H1 (cell line): ENCODE measurements around the gene TMEM183A. TPM values are rescaled to one million over a fixed set of nuclear protein-coding genes. Genes with fewer than 3 reads are reported as not detected.

Source experiments
- polyA plus RNA-seq, 7 experiments: library from polyadenylated mRNA; depleted of rRNA in 3 of 7; stranded (reverse) in 5 of 7; unstranded in 2 of 7; fragments of >200 nt in 5 of 7; fragments of 200-250 nt in 2 of 7; gene quantifications; 1 replicate in 5 of 7; 2 replicates in 1 of 7; 4 replicates in 1 of 7; pipeline versions ENCODE4 v1.2.1 to v1.2.3, GENCODE V29; 2011 to 2013; ENCODE audit warnings: missing spikeins in 2 of 7, mixed read lengths in 2 of 7
- total RNA-seq: library from RNA; stranded (reverse); fragmentation: NEBNext Ultra II Directional; extraction: Animal tissue kit (Norgen Biotek cat#: 25700); gene quantifications from 2 replicates; pipeline ENCODE4 v1.2.1, GENCODE V29; 2021

The TMEM183A gene
- total and polyA plus RNA-seq, 2 of the 8 experiments (the other 6 are each of a cell fraction or from before 2014, with no cell fraction given) = 107 to 173 TPM

Other genes starting within 250 kb of the TMEM183A start
- gene KDM5B, start 199.0 kb upstream of the TMEM183A start, total RNA-seq = 210 and 221 TPM in 2 replicates
- gene KDM5B, start 199.0 kb upstream of the TMEM183A start, polyA plus RNA-seq (2011; rRNA removed) = 55.1 and 73.3 TPM in 2 replicates
- gene PCAT6, start 196.4 kb upstream of the TMEM183A start, total RNA-seq = 4.6 and 6.4 TPM in 2 replicates
- gene PCAT6, start 196.4 kb upstream of the TMEM183A start, polyA plus RNA-seq (2011; rRNA removed) = 14.7 and 27.5 TPM in 2 replicates
- 5.6 and 6.5 TPM in 2 replicates for gene RABIF, start 118.2 kb upstream of the TMEM183A start, total RNA-seq
- 5.1 and 6.9 TPM in 2 replicates for gene RABIF, start 118.2 kb upstream of the TMEM183A start, polyA plus RNA-seq (2011; rRNA removed)
- 29.9 and 33.3 TPM in 2 replicates for gene KLHL12, start 80.1 kb upstream of the TMEM183A start, total RNA-seq
- gene KLHL12, start 80.1 kb upstream of the TMEM183A start, polyA plus RNA-seq (2011; rRNA removed) = 22.3 and 27.2 TPM in 2 replicates
- gene ADIPOR1, start 49.1 kb upstream of the TMEM183A start, total RNA-seq = 69.2 and 69.8 TPM in 2 replicates
- gene ADIPOR1, start 49.1 kb upstream of the TMEM183A start, polyA plus RNA-seq (2011; rRNA removed) = 92.0 and 118 TPM in 2 replicates
- gene CYB5R1, start 40.1 kb upstream of the TMEM183A start, total RNA-seq = 14.3 and 17.1 TPM in 2 replicates
- 11.9 and 14.3 TPM in 2 replicates for gene CYB5R1, start 40.1 kb upstream of the TMEM183A start, polyA plus RNA-seq (2011; rRNA removed)
- gene PPFIA4, start 19.1 kb downstream of the TMEM183A start, total RNA-seq = 7.0 and 9.9 TPM in 2 replicates
- gene PPFIA4, start 19.1 kb downstream of the TMEM183A start, polyA plus RNA-seq (2011; rRNA removed) = 9.0 and 12.5 TPM in 2 replicates
- not detected in 2 replicates for gene MYOG, start 78.6 kb downstream of the TMEM183A start, total RNA-seq
- gene MYOG, start 78.6 kb downstream of the TMEM183A start, polyA plus RNA-seq (2011; rRNA removed) = not detected in 2 replicates
- 3.3 and 3.5 TPM in 2 replicates for gene ADORA1, start 120.4 kb downstream of the TMEM183A start, total RNA-seq
- 6.7 and 12.2 TPM in 2 replicates for gene ADORA1, start 120.4 kb downstream of the TMEM183A start, polyA plus RNA-seq (2011; rRNA removed)
- gene MYBPH, start 168.5 kb downstream of the TMEM183A start, total RNA-seq = not detected in 2 replicates
- gene MYBPH, start 168.5 kb downstream of the TMEM183A start, polyA plus RNA-seq (2011; rRNA removed) = not detected in 2 replicates
- not detected in 2 replicates for gene CHI3L1, start 179.3 kb downstream of the TMEM183A start, total RNA-seq
- 0.57 and 1.0 TPM in 2 replicates for gene CHI3L1, start 179.3 kb downstream of the TMEM183A start, polyA plus RNA-seq (2011; rRNA removed)
- gene CHIT1, start 222.3 kb downstream of the TMEM183A start, total RNA-seq = not detected in 2 replicates
- gene CHIT1, start 222.3 kb downstream of the TMEM183A start, polyA plus RNA-seq (2011; rRNA removed) = not detected in 2 replicates